GM18909 (cell line): ENCODE results near the gene GNB2.
"Not testable (repeated sequence)": the region's sequence is repeated elsewhere in the genome, so short reads cannot be mapped to it uniquely, and the experiment has no call there.

ENCODE experiments used
- ATAC-seq: cut with Tn5 transposase; IDR thresholded peaks from one replicate; pipeline ENCODE4 v1.9.1; 2021; ENCODE audit warnings: mild to moderate bottlenecking; ENCODE audit not compliant: unreplicated experiment, poor library complexity

GNB2 gene

GRCh38 chr7:100662194-100662776 is 11.3 kb upstream of the GNB2 start:
- not testable (repeated sequence) for ATAC-seq

GRCh38 chr7:100665168-100665726 is 8.3 kb upstream of the GNB2 start:
- no peak for ATAC-seq

- ATAC-seq, result no peak
These were observed 6.0 kb upstream of the GNB2 start for GRCh38 chr7:100667331-100668068.

GRCh38 chr7:100668069-100668449 is 5.5 kb upstream of the GNB2 start:
- ATAC-seq, result no peak

GRCh38 chr7:100669106-100669505 is 4.4 kb upstream of the GNB2 start:
- ATAC-seq, result not testable (repeated sequence)

GRCh38 chr7:100670074-100670473 is 3.5 kb upstream of the GNB2 start:
- no peak for ATAC-seq

GRCh38 chr7:100671353-100672327 is 1.9 kb upstream of the GNB2 start:
- no peak for ATAC-seq

- peak; percentile 9 for ATAC-seq
These were observed 436 bp downstream of the GNB2 start for GRCh38 chr7:100673942-100674410.

- ATAC-seq, result no peak
These were observed 1.0 kb downstream of the GNB2 start for GRCh38 chr7:100674411-100675104.

GRCh38 chr7:100675105-100675451 is 1.5 kb downstream of the GNB2 start:
- no peak for ATAC-seq

- ATAC-seq, result peak; percentile 38
These were observed 2.2 kb downstream of the GNB2 start for GRCh38 chr7:100675581-100676350.

GRCh38 chr7:100676501-100677306 is 3.2 kb downstream of the GNB2 start:
- ATAC-seq, result no peak

GRCh38 chr7:100677308-100678267 is 4.0 kb downstream of the GNB2 start:
- no peak for ATAC-seq

- no peak for ATAC-seq
These were observed 4.9 kb downstream of the GNB2 start for GRCh38 chr7:100678291-100678984.

- no peak for ATAC-seq
These were observed 5.8 kb downstream of the GNB2 start for GRCh38 chr7:100679129-100679926.
